HCT116 (cell line): ENCODE measurements around the gene PRPF8.

ENCODE experiments used
- CTCF ChIP-seq, 3 experiments: fragments of 200-600 bp in 1 of 3; sonication (generic) in 1 of 3; IDR thresholded peaks in 2 of 3; conservative IDR thresholded peaks in 1 of 3; 2 replicates each; pipeline ENCODE4 v1.5.1; 2012 to 2017; ENCODE audit warnings: low read depth in 2 of 3, low read length in 2 of 3, antibody characterized with exemption in 1 of 3, borderline replicate concordance in 1 of 3, control low read depth in 1 of 3, mild to moderate bottlenecking in 1 of 3, mixed read lengths in 1 of 3, mixed run types in 1 of 3, moderate library complexity in 1 of 3; ENCODE audit not compliant: insufficient read depth in 1 of 3
- EZH2 ChIP-seq: fragments of 200-600 bp; sonication (generic); IDR thresholded peaks from 2 replicates; pipeline ENCODE4 v1.6.1; 2017; ENCODE audit warnings: antibody characterized with exemption, mixed run types
- RAD21 ChIP-seq: IDR thresholded peaks from 2 replicates; pipeline ENCODE4 v1.6.1; 2012; ENCODE audit warnings: low read depth, mild to moderate bottlenecking
- REST ChIP-seq: IDR thresholded peaks from 2 replicates; pipeline ENCODE4 v1.6.1; 2012; ENCODE audit warnings: low read depth
- SRF ChIP-seq: IDR thresholded peaks from 2 replicates; pipeline ENCODE4 v1.6.1; 2012; ENCODE audit warnings: low read depth
- ZBTB33 ChIP-seq: IDR thresholded peaks from 2 replicates; pipeline ENCODE4 v1.6.1; 2011; ENCODE audit warnings: mild to moderate bottlenecking, low read length, moderate library complexity; ENCODE audit not compliant: insufficient replicate concordance; ENCODE audit errors: extremely low read depth

- no peak for TF ChIP-seq SRF
- no peak for TF ChIP-seq ZBTB33
- TF ChIP-seq CTCF (IDR thresholded peaks at IDR 0.05 in 2 of 3, conservative IDR thresholded peaks at IDR 0.05 in 1 of 3; ENCODE audit: borderline replicate concordance in 1 of 3, insufficient read depth in 1 of 3, low read depth in 2 of 3, low read length in 2 of 3), result no peak
- TF ChIP-seq RAD21, result no peak
- no peak for TF ChIP-seq REST
- TF ChIP-seq EZH2, result no peak
Measured at GRCh38 chr17:1627182-1627981, 57.3 kb downstream of the PRPF8 start.
